Measurements from ENCODE around the gene IDH1.

Gene IDH1

DNA sequence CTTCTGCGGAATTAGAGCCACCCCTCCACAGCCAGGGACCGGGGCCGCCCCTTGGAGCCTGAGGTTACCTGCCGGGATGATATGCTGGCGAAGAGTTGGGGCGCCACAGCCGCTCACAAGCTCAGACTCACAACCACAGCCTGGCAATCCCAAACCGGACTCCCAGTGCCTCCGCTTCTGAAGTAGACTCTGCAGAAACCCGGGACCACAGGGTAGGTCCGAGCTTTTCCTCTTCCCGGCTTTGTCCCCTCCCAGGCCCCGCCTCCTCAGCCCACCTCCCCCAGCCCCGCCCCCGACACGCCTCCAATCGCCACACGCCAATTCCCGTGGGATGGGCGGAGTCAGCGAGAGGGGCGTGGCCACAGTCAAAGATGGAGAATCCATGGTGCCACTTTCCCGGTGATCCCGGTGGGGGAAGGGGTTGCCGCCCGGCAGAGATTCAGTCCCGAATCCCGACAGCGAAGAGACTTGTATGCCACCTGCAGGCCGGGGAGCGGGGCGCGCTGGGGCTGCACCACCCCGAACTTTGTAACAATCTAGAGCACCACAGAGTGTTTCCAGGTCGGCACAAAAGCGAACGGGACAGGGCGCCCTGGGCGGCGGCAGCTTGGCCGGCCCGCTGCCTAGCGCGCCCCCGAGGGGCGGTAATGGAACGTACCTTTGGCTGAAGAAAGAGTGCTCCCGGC, at the start of gene IDH1:
IDH1 (minus strand) TSS at position 201 of the 686 bp plus-strand sequence. CDS start 3,520 bp downstream, outside the sequence.
- peak within 1 kb of the TSS; percentile 97 for H3K4me3 ChIP-seq (ENCODE audit: low read depth, low read length)
- peak; percentile 56 for TF ChIP-seq CTCF (IDR thresholded peaks at IDR 0.05; ENCODE audit: low read depth, low read length)

- no peak for TF ChIP-seq CTCF (IDR thresholded peaks at IDR 0.05; ENCODE audit: low read depth, low read length)
- H3K4me3 ChIP-seq (ENCODE audit: low read depth, low read length) = no peak overlapping the region
These were observed 49.3 kb upstream of the IDH1 start for GRCh38 chr2:208304157-208304556.

GRCh38 chr2:208300847-208301618, 46.2 kb upstream of the IDH1 start:
- no peak for TF ChIP-seq CTCF (IDR thresholded peaks at IDR 0.05; ENCODE audit: low read depth, low read length)
- no peak overlapping the region for H3K4me3 ChIP-seq (ENCODE audit: low read depth, low read length)

GRCh38 chr2:208297961-208298360, 43.1 kb upstream of the IDH1 start:
- no peak overlapping the region for H3K4me3 ChIP-seq (ENCODE audit: low read depth, low read length)
- no peak for TF ChIP-seq CTCF (IDR thresholded peaks at IDR 0.05; ENCODE audit: low read depth, low read length)

DNA sequence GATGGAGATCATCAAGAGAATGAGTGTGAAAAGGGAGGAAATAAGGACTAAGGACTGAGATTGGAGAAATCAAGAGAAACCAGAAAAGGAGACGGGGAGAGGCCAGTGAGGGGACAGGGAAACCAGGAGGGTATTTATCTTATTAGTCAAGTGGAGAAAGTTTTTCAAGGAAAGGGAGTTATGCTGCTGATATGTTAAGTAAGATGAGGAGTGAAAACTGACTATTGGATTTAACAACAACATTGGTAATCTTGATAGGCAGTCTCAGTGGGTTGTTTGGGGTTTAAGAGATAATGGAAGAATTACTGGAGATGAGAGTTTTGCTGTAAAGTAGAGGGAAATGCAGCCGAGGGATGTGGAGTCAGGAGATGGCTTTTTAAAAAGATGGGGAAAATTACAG, 41.7 kb upstream of the IDH1 start:
- no peak for TF ChIP-seq CTCF (IDR thresholded peaks at IDR 0.05; ENCODE audit: low read depth, low read length)
- no peak overlapping the region for H3K4me3 ChIP-seq (ENCODE audit: low read depth, low read length)

- no peak overlapping the region for H3K4me3 ChIP-seq (ENCODE audit: low read depth, low read length)
- no peak for TF ChIP-seq CTCF (IDR thresholded peaks at IDR 0.05; ENCODE audit: low read depth, low read length)
These were observed 41.0 kb upstream of the IDH1 start for GRCh38 chr2:208295834-208296233.

DNA sequence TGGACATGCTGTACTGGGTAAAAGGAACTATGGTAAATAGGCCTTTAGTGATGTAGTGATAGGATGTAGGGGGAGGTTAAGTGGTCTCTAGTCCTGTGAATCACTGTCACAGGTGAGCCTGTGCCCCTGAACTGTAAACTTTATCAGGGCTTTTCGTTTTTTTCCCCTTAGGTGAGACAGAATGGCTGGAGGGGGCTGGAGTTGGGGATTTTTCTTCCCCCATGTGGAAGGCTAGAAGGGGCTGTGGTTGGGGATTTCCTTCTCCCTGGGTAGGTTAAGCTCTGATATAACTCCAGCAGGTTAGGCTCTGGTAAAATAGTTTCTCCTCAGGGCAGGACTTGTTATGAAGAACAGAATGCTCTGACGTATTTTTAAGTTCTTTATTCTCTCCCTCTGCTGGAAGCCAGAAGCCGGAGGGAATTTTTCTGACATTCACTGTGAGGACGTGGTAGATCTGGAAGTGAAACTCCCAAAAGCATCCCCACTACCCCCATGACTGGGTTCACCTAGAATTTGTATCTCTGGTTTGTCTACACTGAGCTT, 39.7 kb upstream of the IDH1 start:
- no peak overlapping the region for H3K4me3 ChIP-seq (ENCODE audit: low read depth, low read length)
- no peak for TF ChIP-seq CTCF (IDR thresholded peaks at IDR 0.05; ENCODE audit: low read depth, low read length)

All from WI38 (cell line).